Measurements from ENCODE around the gene PDCD1LG2. TPM values are rescaled to one million over a fixed set of nuclear protein-coding genes. Genes with fewer than 3 reads are reported as not detected.

Gene PDCD1LG2
- total RNA-seq, 1 donor from 2014 or later = 8.8 TPM

DNA sequence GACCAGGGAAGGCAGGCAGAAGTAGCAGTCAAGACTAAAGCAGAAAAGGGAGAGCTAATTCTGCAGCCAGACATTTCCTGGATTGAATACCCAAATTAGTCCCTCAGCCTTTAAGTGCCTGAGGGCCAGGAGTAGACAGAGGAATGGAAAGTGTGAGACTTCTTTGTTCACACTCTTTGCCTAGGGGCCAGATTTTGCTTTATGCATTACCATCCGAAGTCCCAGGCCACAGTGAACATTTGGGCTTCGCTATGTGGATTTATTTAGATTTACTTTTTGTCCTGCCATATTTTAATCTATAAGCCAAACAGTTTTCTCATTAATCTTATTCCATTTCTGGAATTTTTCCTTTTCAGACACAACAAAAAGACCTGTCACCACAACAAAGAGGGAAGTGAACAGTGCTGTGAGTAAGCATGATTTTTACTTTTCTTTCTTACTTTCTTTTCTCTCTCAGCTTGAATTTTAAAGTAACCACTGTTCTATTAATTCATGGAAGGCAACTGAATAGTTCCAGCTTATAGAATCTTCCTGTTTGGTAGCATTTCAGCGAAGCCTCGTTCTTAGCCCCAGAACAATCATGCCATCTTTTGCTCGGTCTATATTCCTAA is 52.6 kb downstream of the PDCD1LG2 start:
- FAIRE-seq (no peak), DNase-seq (ENCODE audit: low read depth) (peak; percentile 56)
- H3K36me3 Mint-ChIP-seq (ENCODE audit: low read depth, unreplicated experiment) = peaks cover 7% of the 10 kb centered on the region
- peaks cover 26% of the 10 kb centered on the region for H3K4me1 Mint-ChIP-seq (ENCODE audit: low read depth, unreplicated experiment)
- no peaks in the 10 kb centered on the region for H3K27me3 Mint-ChIP-seq (ENCODE audit: low read depth, unreplicated experiment)
- H3K4me3 ChIP-seq (ENCODE audit: insufficient read depth, low read depth, low read length) = no peak overlapping the region
- peaks cover 5% of the 10 kb centered on the region for H3K9me3 Mint-ChIP-seq (ENCODE audit: unreplicated experiment)
- H3K9me3 ChIP-seq (ENCODE audit: insufficient read depth, low read depth, low read length) = no peaks in the 10 kb centered on the region
- no peaks in the 10 kb centered on the region for H3K79me2 ChIP-seq (ENCODE audit: insufficient read depth, low read length)
- H3K36me3 ChIP-seq (ENCODE audit: insufficient read depth, low read length) = peaks cover 2% of the 10 kb centered on the region
- no peaks in the 10 kb centered on the region for H3K27me3 ChIP-seq (ENCODE audit: insufficient read depth, low read length)
- no peaks in the 10 kb centered on the region for H4K20me1 ChIP-seq (ENCODE audit: insufficient read depth, low read length)
- no peak overlapping the region for H2AFZ ChIP-seq (ENCODE audit: low read depth, low read length)
- H3K27ac ChIP-seq (ENCODE audit: low read depth, low read length) = peak overlapping the region; percentile 52
- H3K9ac ChIP-seq (ENCODE audit: low read length) = peak overlapping the region; percentile 26
- peaks cover 17% of the 10 kb centered on the region for H3K4me1 ChIP-seq (ENCODE audit: insufficient read depth, low read length)
- H3K4me3 Mint-ChIP-seq (ENCODE audit: unreplicated experiment) = no peak overlapping the region
- TF ChIP-seq, protein P1, sequence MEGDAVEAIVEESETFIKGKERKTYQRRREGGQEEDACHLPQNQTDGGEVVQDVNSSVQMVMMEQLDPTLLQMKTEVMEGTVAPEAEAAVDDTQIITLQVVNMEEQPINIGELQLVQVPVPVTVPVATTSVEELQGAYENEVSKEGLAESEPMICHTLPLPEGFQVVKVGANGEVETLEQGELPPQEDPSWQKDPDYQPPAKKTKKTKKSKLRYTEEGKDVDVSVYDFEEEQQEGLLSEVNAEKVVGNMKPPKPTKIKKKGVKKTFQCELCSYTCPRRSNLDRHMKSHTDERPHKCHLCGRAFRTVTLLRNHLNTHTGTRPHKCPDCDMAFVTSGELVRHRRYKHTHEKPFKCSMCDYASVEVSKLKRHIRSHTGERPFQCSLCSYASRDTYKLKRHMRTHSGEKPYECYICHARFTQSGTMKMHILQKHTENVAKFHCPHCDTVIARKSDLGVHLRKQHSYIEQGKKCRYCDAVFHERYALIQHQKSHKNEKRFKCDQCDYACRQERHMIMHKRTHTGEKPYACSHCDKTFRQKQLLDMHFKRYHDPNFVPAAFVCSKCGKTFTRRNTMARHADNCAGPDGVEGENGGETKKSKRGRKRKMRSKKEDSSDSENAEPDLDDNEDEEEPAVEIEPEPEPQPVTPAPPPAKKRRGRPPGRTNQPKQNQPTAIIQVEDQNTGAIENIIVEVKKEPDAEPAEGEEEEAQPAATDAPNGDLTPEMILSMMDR (IDR thresholded peaks at IDR 0.05; ENCODE audit: insufficient read depth, low read depth, low read length) = no peak
- no peak for TF ChIP-seq EZH2 (IDR thresholded peaks at IDR 0.05; ENCODE audit: insufficient read depth, low read length)
- peak overlapping the region; percentile 48 for H3K27ac Mint-ChIP-seq (ENCODE audit: unreplicated experiment)
- H3K4me2 ChIP-seq (ENCODE audit: low read length) = peak overlapping the region; percentile 49

DNA sequence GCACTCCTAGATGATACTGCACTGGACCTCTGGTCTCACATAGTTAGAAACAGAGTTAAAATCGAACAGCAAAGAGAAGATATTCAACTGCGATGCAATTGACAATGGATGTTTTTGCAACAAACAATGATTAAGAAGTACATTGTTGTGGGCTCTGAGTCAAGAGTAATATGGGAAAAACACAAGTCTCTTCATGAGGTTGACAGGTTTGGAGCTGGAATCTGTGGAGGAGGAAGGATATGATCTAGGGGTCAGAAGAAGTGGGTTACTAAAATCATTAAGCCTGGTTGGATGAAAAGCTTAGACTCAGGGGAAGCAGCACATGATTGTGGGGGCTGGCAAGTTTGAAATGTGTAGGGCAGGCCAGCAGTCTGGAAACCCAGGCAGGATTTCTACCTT is 53.1 kb downstream of the PDCD1LG2 start:
- DNase-seq (ENCODE audit: low read depth) (peak; percentile 57), FAIRE-seq (no peak)
- no peaks in the 10 kb centered on the region for H3K27me3 ChIP-seq (ENCODE audit: insufficient read depth, low read length)
- H4K20me1 ChIP-seq (ENCODE audit: insufficient read depth, low read length) = no peaks in the 10 kb centered on the region
- H3K79me2 ChIP-seq (ENCODE audit: insufficient read depth, low read length) = no peaks in the 10 kb centered on the region
- H3K27ac Mint-ChIP-seq (ENCODE audit: unreplicated experiment) = peak overlapping the region; percentile 48
- peak overlapping the region; percentile 52 for H3K27ac ChIP-seq (ENCODE audit: low read depth, low read length)
- H3K9ac ChIP-seq (ENCODE audit: low read length) = peak overlapping the region; percentile 26
- peaks cover 6% of the 10 kb centered on the region for H3K36me3 Mint-ChIP-seq (ENCODE audit: low read depth, unreplicated experiment)
- H3K4me1 ChIP-seq (ENCODE audit: insufficient read depth, low read length) = peaks cover 17% of the 10 kb centered on the region
- H3K4me3 ChIP-seq (ENCODE audit: insufficient read depth, low read depth, low read length) = no peak overlapping the region
- H3K4me2 ChIP-seq (ENCODE audit: low read length) = peak overlapping the region; percentile 49
- TF ChIP-seq EZH2 (IDR thresholded peaks at IDR 0.05; ENCODE audit: insufficient read depth, low read length) = no peak
- TF ChIP-seq, protein P1 (IDR thresholded peaks at IDR 0.05; ENCODE audit: insufficient read depth, low read depth, low read length) = no peak
- H3K4me1 Mint-ChIP-seq (ENCODE audit: low read depth, unreplicated experiment) = peaks cover 21% of the 10 kb centered on the region
- H3K4me3 Mint-ChIP-seq (ENCODE audit: unreplicated experiment) = no peak overlapping the region
- no peaks in the 10 kb centered on the region for H3K27me3 Mint-ChIP-seq (ENCODE audit: low read depth, unreplicated experiment)
- H2AFZ ChIP-seq (ENCODE audit: low read depth, low read length) = no peak overlapping the region
- H3K9me3 ChIP-seq (ENCODE audit: insufficient read depth, low read depth, low read length) = no peaks in the 10 kb centered on the region
- H3K9me3 Mint-ChIP-seq (ENCODE audit: unreplicated experiment) = peaks cover 5% of the 10 kb centered on the region
- H3K36me3 ChIP-seq (ENCODE audit: insufficient read depth, low read length) = peaks cover 2% of the 10 kb centered on the region

DNA sequence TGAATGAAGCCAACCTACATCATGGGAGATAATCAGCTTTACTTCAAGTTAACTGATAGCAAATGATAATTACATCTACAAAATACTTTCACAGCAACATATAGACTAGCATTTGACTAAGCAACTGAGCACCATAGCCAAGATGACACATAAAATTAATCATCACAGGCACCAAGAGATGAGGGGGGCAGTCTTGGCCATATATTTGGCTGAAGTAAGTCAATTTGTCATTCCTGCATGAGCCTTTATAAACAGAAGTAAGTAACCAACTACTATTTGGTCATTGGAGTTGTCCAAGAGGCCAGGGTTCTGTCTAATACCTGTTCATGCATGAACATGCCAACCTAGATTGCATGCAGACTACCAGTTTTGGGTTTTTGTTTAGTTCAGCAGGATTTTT is 53.6 kb downstream of the PDCD1LG2 start:
- DNase-seq (ENCODE audit: low read depth) (peak; percentile 74), FAIRE-seq (no peak)
- Histone ChIP-seq H3K4me2 (ENCODE audit: low read length) (peak overlapping the region; percentile 49), H3K36me3 (ENCODE audit: insufficient read depth, low read length) (peaks cover 2% of the 10 kb centered on the region), H3K9ac (ENCODE audit: low read length) (peak overlapping the region; percentile 26), H3K4me3 (ENCODE audit: insufficient read depth, low read depth, low read length) (no peak overlapping the region), H3K4me1 (ENCODE audit: insufficient read depth, low read length) (peaks cover 17% of the 10 kb centered on the region), H3K9me3 (ENCODE audit: insufficient read depth, low read depth, low read length) (no peaks in the 10 kb centered on the region), H2AFZ (ENCODE audit: low read depth, low read length) (no peak overlapping the region), H3K27ac (ENCODE audit: low read depth, low read length) (peak overlapping the region; percentile 52), H3K79me2 (ENCODE audit: insufficient read depth, low read length) (no peaks in the 10 kb centered on the region), H3K27me3 (ENCODE audit: insufficient read depth, low read length) (no peaks in the 10 kb centered on the region), H4K20me1 (ENCODE audit: insufficient read depth, low read length) (no peaks in the 10 kb centered on the region)
- no peak overlapping the region for H3K27ac Mint-ChIP-seq (ENCODE audit: unreplicated experiment)
- H3K9me3 Mint-ChIP-seq (ENCODE audit: unreplicated experiment) = peaks cover 5% of the 10 kb centered on the region
- TF ChIP-seq, protein P1 (IDR thresholded peaks at IDR 0.05; ENCODE audit: insufficient read depth, low read depth, low read length) = no peak
- TF ChIP-seq EZH2 (IDR thresholded peaks at IDR 0.05; ENCODE audit: insufficient read depth, low read length) = no peak
- no peaks in the 10 kb centered on the region for H3K27me3 Mint-ChIP-seq (ENCODE audit: low read depth, unreplicated experiment)
- no peak overlapping the region for H3K4me3 Mint-ChIP-seq (ENCODE audit: unreplicated experiment)
- peaks cover 4% of the 10 kb centered on the region for H3K36me3 Mint-ChIP-seq (ENCODE audit: low read depth, unreplicated experiment)
- peaks cover 18% of the 10 kb centered on the region for H3K4me1 Mint-ChIP-seq (ENCODE audit: low read depth, unreplicated experiment)

Measured in astrocyte (in vitro differentiated cells and primary cell).